GM12864 (cell line): Measurements from ENCODE around the gene EYA2.

ENCODE experiments used
- DNase-seq: peaks from one replicate; pipeline ENCODE4 v3.0.0-alpha.2; 2011; ENCODE audit warnings: low read depth
- H3K4me3 ChIP-seq: 2 replicates; pipeline ENCODE4 v1.5.1; 2011; ENCODE audit warnings: mild to moderate bottlenecking, low read depth, low read length, control low read depth
- TF ChIP-seq, protein P1 (sequence below): IDR thresholded peaks from 2 replicates; pipeline ENCODE4 v1.5.1; 2011; ENCODE audit warnings: low read depth, mild to moderate bottlenecking, moderate library complexity, low read length, control low read depth, inconsistent platforms; ENCODE audit errors: missing control alignments

The EYA2 gene

DNA sequence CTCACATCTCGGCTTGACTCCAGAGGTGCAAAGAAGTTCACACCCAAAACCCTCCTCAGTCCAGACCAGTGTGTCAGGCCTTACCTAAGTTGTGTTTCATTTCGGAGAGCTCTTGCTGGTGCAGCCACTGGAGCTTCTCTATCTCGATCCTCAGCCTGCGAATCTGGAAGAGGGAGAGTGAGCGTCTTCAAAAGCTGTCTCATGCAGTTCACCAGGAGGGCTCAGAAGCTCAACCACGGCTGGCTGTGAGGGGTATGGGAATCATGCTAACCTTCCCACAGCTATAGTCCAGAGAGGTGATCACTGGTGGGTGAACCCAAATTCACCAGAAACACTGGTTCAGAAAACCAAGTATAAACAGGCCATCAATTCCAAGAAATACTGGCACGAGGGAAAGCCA, 332.5 kb downstream of the EYA2 start:
- TF ChIP-seq, protein P1, sequence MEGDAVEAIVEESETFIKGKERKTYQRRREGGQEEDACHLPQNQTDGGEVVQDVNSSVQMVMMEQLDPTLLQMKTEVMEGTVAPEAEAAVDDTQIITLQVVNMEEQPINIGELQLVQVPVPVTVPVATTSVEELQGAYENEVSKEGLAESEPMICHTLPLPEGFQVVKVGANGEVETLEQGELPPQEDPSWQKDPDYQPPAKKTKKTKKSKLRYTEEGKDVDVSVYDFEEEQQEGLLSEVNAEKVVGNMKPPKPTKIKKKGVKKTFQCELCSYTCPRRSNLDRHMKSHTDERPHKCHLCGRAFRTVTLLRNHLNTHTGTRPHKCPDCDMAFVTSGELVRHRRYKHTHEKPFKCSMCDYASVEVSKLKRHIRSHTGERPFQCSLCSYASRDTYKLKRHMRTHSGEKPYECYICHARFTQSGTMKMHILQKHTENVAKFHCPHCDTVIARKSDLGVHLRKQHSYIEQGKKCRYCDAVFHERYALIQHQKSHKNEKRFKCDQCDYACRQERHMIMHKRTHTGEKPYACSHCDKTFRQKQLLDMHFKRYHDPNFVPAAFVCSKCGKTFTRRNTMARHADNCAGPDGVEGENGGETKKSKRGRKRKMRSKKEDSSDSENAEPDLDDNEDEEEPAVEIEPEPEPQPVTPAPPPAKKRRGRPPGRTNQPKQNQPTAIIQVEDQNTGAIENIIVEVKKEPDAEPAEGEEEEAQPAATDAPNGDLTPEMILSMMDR: no peak
- DNase-seq: no peak
- H3K4me3 ChIP-seq: no peak overlapping the region

- no peak for DNase-seq
- no peak overlapping the region for H3K4me3 ChIP-seq
- TF ChIP-seq, protein P1: no peak
These were observed 332.9 kb downstream of the EYA2 start for GRCh38 chr20:47227576-47227975.

DNA sequence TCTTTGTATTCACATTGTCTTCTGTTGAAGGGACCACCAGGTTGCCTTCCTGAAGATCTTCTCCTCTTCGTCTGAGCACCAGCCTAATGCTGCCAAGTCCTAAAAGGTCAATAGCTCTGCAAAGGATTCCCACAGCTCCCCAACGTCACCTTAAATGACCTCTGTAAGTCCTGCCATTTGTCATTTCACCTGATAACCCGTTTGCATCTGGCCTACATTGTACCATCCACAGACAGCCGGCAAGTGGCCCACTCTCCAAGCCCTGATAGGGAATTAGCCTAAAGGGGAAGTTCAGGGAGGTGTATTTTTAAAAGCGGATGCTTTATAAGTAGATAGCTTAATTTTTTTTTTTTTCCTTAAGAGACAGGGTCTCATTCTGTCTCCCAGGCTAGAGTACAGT, 334.0 kb downstream of the EYA2 start:
- H3K4me3 ChIP-seq: no peak overlapping the region
- TF ChIP-seq, protein P1: no peak
- no peak for DNase-seq

DNA sequence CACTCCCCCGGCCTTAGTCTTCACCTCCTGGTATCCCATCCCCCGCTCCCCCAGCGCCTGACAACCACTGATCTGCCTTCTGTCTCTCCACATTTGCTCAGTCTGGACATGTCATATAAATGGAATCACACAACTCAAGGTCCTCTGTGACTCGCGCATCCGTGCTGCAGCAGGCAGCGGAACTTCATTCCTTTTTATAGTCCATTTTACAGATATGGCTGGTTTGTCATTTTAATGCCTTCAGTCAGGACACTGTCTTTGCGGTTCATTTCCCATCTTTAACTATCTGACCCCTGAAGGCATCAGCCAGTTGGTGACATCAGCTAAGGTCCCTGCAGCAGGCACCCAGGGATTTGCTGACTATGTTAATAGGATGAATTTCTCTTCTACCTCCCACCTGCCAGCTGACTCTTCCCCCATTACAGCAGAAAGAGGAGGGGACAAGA, 336.2 kb downstream of the EYA2 start:
- TF ChIP-seq, protein P1: no peak
- H3K4me3 ChIP-seq: no peak overlapping the region
- no peak for DNase-seq

DNA sequence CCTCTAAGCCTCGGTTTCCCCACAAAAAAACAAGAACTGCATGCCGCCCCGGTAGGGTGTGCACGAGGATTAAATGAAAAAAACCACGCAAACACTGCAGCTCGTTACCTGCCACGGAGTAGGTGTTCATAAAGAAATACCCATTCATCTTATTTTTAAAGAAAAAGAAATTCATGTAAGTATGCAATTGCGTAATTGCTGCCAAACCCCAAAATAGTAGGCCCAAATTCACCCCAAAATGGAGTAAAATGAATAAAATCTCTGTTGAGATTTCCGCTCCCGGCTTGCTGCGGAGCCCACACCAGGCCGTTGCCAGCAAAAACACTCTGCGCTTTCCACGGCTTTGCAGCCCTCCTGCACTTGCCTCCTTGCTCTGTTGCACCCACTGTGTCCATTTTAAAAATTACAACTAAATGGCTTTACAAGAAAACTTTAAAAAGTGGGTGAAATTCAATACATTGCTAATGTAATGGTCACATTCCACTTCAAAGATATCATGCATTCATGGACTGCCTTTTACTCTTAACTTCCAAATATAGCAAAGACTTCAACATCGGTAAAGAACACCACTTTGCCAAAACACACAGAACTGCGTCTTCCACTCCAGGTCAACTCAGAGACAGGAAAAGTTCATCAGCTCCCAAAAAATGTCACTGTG, 336.9 kb downstream of the EYA2 start:
- DNase-seq: no peak
- no peak overlapping the region for H3K4me3 ChIP-seq
- TF ChIP-seq, protein P1: no peak

GRCh38 chr20:47232518-47232917, 337.9 kb downstream of the EYA2 start:
- no peak overlapping the region for H3K4me3 ChIP-seq
- TF ChIP-seq, protein P1: no peak
- peak; percentile 22 for DNase-seq

GRCh38 chr20:47233333-47234188, 338.9 kb downstream of the EYA2 start:
- no peak overlapping the region for H3K4me3 ChIP-seq
- TF ChIP-seq, protein P1: no peak
- no peak for DNase-seq
